Dermis microvascular lymphatic vessel endothelial cell (primary cell): ENCODE data around the gene GNG5. TPM values are rescaled to one million over a fixed set of nuclear protein-coding genes. Genes with fewer than 3 reads are reported as not detected.
"Not testable (repeated sequence)": the region's sequence is repeated elsewhere in the genome, so short reads cannot be mapped to it uniquely, and the experiment has no call there.

Experiments used
- DNase-seq, 2 donors: peaks; one replicate each; pipeline versions ENCODE4 v3.0.0 to v3.0.0-alpha.2; 2010; ENCODE audit warnings: low read depth in 2 of 2
- total RNA-seq: library from RNA; depleted of rRNA; stranded (reverse); fragments of >200 nt; gene quantifications from 2 replicates; pipeline ENCODE4 v1.2.1, GENCODE V29; 2014

Gene GNG5
- total RNA-seq, 1 donor from 2014 or later, result 10.1 TPM

DNA sequence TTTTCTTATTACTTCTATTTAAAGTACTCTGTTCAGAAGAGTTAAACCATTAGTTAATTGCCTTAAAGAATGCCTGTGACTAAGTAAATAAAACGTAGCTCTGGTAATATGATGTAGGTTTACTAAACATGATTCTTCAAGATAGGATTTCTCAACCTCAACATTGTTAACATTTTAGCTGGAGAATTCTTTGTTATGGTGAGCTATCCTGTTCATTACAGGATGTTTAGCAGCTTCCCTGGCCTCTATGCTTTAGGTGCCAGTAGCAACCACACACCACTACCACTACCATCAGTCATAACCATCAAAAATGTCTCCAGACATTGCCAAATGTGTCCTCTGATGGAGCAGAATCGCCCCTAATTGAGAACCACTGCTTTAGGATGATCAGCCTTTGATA is 16.6 kb downstream of the GNG5 start:
- no peak for DNase-seq

- DNase-seq, result no peak
Measured at GRCh38 chr1:84488107-84488506, 18.3 kb downstream of the GNG5 start.

DNA sequence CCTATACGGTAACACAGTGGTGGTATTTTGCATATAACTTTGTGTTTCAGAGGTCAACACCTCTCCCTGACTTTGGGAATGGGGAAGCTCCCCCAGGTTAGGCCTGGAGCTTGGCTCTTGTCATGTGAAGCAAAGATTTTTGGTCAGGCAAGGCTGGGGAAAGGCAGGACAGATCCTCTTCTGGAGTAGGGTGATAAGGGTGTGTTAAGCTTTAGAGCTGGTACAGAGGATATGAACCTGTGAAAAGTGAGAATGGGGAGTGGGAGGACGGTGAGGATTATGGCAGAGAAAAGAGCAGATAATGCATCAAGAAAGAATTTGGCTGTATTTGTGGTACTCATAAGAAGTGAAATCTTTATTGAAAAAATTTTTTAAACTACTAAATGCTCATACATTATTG is 25.1 kb downstream of the GNG5 start:
- no peak for DNase-seq

GRCh38 chr1:84480650-84481049 is 25.7 kb downstream of the GNG5 start:
- no peak for DNase-seq

DNA sequence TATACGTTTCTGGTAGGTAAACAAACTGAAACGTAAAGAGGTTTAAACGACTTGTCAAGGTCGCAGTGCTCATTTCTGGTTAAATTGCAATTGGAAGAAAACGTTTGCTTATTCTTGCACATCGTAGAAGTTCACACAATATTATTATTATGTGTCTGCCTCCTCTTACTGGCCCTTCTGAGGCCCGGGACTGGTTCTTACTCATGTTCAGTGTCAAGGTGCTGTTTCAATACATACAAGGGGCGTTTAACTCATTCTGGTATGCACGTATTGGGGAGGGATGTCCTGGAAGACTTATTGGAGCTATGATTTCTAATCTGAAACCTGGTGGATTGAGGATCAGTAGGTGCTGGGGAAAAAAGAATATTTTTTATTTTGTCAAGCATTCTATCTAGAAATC is 26.4 kb downstream of the GNG5 start:
- peak in 1 of 2 donors; percentile 4 for DNase-seq

DNA sequence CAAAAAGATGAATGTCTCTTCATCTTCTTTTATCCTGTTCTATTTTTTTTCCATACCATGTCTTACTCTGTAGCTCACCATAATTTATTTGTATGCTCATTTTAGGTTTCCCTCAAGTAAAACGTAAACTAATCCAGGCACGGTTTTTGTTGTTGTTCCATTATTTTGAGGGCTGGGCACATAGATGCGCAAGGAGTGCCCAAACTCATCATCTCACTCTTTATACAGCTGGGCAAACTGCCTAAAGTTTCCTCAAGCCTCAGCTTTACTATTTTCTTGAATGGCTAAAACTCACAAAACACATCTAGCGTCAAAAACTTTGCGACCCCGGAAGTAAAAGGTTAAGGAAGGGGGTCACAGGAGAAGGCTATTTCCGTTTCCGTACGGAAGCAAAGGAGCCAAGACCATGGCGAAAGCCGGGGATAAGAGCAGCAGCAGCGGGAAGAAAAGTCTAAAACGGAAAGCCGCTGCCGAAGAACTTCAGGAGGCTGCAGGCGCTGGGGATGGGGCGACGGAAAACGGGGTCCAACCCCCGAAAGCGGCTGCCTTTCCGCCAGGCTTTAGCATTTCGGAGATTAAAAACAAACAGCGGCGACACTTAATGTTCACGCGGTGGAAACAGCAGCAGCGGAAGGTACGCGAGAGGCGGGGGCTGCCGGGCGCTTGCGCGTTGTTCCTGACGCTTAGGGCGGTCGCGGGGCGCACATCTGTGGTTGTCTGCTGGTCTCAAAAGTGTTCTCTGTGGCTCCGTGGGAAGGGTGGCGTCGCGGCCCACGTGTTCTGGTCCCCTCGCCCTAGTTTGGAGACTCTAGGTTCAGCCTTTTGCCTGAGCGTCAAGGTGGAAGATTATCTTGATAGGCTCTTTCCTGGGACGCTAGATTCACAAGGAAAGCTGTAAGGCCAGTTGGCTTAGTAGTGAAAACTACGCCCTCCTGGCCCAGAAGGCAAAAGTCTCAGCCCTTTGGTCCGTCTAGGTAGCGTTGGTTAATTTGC is 27.2 kb downstream of the GNG5 start, which contains the start of gene RPF1:
Gene RPF1, plus strand, starts transcription at position 391 of the 993 bp plus-strand sequence. Its CDS starts 16 bp downstream, at position 407.
- peak; percentile 68 to 79 for DNase-seq

- DNase-seq, result no peak
Measured at GRCh38 chr1:84476225-84476624, 30.2 kb downstream of the GNG5 start.

DNA sequence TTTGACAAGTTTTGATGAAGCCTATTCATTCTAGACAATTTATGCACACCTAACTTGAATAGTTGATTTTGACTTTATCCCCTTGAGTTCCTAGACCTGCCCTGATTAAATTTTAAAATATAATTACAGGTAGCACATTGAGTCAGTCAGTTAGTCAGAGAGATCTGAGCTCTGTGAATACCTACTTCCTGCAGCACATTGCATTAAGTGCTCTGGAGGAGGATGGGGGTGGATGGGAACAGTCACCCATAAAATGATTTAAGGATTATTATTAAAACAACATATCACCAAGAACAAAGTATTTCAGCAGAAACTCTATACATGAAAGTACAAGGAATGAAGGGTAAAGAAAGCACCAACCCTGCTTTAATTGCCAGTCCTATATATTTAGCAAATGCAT is 39.1 kb downstream of the GNG5 start:
- DNase-seq, result no peak

- no peak for DNase-seq
Measured at GRCh38 chr1:84462118-84462517, 44.3 kb downstream of the GNG5 start.

DNA sequence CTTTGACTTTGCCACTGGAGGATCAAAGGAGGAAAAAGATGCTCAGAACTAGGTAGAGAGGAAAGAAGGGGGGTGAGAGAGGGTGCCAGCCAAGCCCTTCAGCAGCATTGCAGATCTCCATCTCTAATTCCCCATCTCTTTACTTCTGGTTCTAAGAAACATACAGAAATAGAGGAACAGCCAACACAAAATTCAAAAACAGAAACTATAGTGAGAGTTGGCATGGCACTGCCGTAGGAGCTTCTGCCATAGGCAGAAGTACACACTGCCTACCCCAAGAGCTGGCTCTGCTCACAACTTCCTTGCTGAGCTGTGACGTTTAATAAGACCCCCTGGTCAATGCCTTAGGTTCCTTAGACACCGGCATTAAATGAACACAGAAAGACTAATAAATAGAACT is 53.9 kb downstream of the GNG5 start:
- no peak for DNase-seq

- DNase-seq, result no peak
Measured at GRCh38 chr1:84450910-84451309, 55.5 kb downstream of the GNG5 start.

DNA sequence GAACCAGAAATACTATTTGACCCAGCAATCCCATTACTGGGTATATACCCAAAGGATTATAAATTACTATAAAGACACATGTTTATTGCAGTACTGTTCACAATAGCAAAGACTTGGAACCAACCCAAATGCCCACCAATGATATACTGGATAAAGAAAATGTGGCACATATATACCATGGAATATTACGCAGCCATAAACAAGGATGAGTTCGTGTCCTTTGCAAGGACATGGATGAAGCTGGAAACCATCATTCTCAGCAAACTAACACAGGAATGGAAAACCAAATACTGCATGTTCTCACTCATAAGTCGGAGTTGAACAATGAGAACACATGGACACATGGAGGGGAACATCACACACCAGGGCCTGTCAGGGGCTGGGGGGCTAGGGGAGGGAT is 57.7 kb downstream of the GNG5 start:
- DNase-seq, result not testable (repeated sequence)

Other genes starting within 250 kb of the GNG5 start
- 0.63 and 1.0 TPM in 2 replicates for gene SAMD13, start 204.9 kb downstream of the GNG5 start, total RNA-seq
- gene DNASE2B, start 108.1 kb downstream of the GNG5 start, total RNA-seq, result not detected in 2 replicates
- 18.5 and 20.0 TPM in 2 replicates for gene RPF1, start 27.3 kb downstream of the GNG5 start, total RNA-seq
- gene SPATA1, start 195 bp downstream of the GNG5 start, total RNA-seq, result 0.13 and 0.38 TPM in 2 replicates
- 3.2 and 5.2 TPM in 2 replicates for gene CTBS, start 67.9 kb upstream of the GNG5 start, total RNA-seq
- 1.3 and 1.4 TPM in 2 replicates for gene SSX2IP, start 183.9 kb upstream of the GNG5 start, total RNA-seq